Peyer's patch (tissue), 4 donors: ENCODE measurements around the gene DDX39A.

Experiments used
- POLR2A ChIP-seq, 2 donors: fragments of 450-650 bp; IDR thresholded peaks; one replicate each; pipeline ENCODE4 v1.5.1; 2017; ENCODE audit warnings: antibody characterized with exemption in 2 of 2, mild to moderate bottlenecking in 2 of 2, moderate library complexity in 2 of 2
- TF ChIP-seq, protein P1 (sequence below), 6 experiments: fragments of 450-650 bp in 4 of 6; fragments of 200-600 bp in 2 of 6; sonication (generic) in 1 of 6; IDR thresholded peaks; one replicate each; pipeline ENCODE4 v1.5.1; 2017 to 2019; ENCODE audit warnings: antibody characterized with exemption in 6 of 6, mild to moderate bottlenecking in 3 of 6, moderate library complexity in 1 of 6

DNA sequence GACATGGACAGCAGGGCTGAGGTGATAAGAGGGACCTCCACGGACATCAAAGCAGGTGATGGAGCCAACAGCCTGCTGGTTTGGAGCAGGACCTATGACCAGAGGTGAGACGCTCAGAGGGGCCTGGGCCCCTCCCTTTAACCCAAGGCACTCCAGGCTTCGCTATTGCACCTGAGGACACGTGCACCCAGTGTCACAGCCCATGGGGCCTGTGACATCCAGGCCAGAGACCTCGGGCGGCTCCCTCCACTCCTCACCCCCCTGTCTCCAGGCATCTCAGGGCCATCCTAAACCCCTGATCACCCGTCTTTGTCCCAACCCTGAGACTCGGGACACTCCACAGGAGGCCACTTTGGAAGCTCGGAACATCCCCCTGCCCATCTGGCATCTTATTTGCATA, 25.0 kb downstream of the DDX39A start:
- TF ChIP-seq, protein P1, sequence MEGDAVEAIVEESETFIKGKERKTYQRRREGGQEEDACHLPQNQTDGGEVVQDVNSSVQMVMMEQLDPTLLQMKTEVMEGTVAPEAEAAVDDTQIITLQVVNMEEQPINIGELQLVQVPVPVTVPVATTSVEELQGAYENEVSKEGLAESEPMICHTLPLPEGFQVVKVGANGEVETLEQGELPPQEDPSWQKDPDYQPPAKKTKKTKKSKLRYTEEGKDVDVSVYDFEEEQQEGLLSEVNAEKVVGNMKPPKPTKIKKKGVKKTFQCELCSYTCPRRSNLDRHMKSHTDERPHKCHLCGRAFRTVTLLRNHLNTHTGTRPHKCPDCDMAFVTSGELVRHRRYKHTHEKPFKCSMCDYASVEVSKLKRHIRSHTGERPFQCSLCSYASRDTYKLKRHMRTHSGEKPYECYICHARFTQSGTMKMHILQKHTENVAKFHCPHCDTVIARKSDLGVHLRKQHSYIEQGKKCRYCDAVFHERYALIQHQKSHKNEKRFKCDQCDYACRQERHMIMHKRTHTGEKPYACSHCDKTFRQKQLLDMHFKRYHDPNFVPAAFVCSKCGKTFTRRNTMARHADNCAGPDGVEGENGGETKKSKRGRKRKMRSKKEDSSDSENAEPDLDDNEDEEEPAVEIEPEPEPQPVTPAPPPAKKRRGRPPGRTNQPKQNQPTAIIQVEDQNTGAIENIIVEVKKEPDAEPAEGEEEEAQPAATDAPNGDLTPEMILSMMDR (IDR thresholded peaks at IDR 0.05) = no peak
- TF ChIP-seq POLR2A (IDR thresholded peaks at IDR 0.05) = no peak
